AG09309 (cell line): Measurements from ENCODE around the gene ARFGAP1.
"Not testable (repeated sequence)": the region's sequence is repeated elsewhere in the genome, so short reads cannot be mapped to it uniquely, and the experiment has no call there.

Experiments used
- DNase-seq: peaks from one replicate; pipeline ENCODE4 v3.0.0-alpha.2; 2010; ENCODE audit warnings: low read depth
- H3K4me3 ChIP-seq: 2 replicates; pipeline ENCODE4 v1.5.1; 2011; ENCODE audit warnings: mild to moderate bottlenecking, low read depth, low read length, moderate library complexity; ENCODE audit not compliant: control insufficient read depth
- TF ChIP-seq, protein P1 (sequence below): IDR thresholded peaks from 2 replicates; pipeline ENCODE4 v1.5.1; 2011; ENCODE audit warnings: mild to moderate bottlenecking, low read depth, low read length, inconsistent platforms; ENCODE audit not compliant: insufficient read depth, control insufficient read depth; ENCODE audit errors: missing control alignments

The ARFGAP1 gene

GRCh38 chr20:63297371-63297781, 24.8 kb downstream of the ARFGAP1 start:
- DNase-seq, result no peak
- TF ChIP-seq, protein P1, sequence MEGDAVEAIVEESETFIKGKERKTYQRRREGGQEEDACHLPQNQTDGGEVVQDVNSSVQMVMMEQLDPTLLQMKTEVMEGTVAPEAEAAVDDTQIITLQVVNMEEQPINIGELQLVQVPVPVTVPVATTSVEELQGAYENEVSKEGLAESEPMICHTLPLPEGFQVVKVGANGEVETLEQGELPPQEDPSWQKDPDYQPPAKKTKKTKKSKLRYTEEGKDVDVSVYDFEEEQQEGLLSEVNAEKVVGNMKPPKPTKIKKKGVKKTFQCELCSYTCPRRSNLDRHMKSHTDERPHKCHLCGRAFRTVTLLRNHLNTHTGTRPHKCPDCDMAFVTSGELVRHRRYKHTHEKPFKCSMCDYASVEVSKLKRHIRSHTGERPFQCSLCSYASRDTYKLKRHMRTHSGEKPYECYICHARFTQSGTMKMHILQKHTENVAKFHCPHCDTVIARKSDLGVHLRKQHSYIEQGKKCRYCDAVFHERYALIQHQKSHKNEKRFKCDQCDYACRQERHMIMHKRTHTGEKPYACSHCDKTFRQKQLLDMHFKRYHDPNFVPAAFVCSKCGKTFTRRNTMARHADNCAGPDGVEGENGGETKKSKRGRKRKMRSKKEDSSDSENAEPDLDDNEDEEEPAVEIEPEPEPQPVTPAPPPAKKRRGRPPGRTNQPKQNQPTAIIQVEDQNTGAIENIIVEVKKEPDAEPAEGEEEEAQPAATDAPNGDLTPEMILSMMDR, result no peak
- H3K4me3 ChIP-seq, result no peak overlapping the region

GRCh38 chr20:63297796-63298572, 25.4 kb downstream of the ARFGAP1 start:
- DNase-seq, result no peak
- H3K4me3 ChIP-seq, result no peak overlapping the region
- TF ChIP-seq, protein P1, result no peak

DNA sequence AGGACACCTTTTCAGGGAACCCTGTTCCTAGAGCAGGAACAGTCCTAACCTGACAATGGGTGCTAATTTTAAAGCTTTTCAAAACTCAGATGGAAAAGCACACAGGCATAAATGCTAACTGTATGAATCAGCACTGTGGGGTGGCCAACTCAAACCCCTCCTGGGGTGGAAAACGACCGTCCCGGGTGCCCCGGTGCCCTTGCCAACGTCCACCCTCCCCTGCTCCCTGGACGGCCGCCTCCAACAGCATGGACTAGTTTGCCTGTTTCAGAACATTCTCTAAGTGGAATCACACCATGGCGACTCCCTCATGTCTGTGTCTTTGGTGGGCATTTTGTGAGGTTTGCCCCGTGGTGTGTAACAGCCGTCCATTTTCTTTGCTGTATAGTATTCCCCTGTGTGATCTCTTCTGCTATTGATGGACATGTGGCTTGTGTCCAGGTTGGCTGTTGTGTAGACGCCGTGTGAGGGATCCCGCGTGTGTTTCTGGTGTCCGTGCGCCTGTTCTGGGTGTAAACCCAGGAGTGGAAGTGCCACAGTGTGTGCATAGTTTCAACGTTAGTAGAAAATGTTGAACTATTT, 26.2 kb downstream of the ARFGAP1 start:
- no peak overlapping the region for H3K4me3 ChIP-seq
- no peak for DNase-seq
- TF ChIP-seq, protein P1, result no peak

GRCh38 chr20:63301671-63302070, 29.1 kb downstream of the ARFGAP1 start:
- DNase-seq, result no peak
- no peak overlapping the region for H3K4me3 ChIP-seq
- TF ChIP-seq, protein P1, result no peak

DNA sequence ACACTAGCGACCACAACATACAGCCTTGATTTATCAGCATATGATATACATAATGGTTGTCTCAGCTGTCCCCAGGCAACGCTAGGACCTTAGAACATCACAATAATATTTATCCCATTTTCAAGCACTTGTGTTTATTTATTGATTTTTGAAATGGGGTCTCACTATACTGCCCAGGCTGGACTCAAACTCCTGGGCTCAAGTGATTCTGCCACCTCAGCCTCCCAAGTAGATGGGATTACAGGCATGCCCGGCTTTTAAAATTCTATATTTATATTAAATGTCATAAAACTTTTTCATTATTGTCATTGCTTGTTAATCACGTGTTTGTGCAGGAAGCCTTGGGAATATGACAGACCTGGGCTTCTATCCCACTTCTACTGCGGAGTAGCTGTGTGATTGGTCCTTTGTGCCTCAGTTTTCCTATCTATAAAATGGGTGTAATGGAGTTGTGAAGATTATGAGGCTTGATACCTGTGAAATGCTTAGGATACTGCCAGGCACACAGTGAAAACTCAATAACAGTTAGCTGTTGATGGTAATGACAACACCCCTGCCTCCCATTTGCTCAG, 30.6 kb downstream of the ARFGAP1 start:
- no peak for DNase-seq
- no peak overlapping the region for H3K4me3 ChIP-seq
- TF ChIP-seq, protein P1, result no peak

DNA sequence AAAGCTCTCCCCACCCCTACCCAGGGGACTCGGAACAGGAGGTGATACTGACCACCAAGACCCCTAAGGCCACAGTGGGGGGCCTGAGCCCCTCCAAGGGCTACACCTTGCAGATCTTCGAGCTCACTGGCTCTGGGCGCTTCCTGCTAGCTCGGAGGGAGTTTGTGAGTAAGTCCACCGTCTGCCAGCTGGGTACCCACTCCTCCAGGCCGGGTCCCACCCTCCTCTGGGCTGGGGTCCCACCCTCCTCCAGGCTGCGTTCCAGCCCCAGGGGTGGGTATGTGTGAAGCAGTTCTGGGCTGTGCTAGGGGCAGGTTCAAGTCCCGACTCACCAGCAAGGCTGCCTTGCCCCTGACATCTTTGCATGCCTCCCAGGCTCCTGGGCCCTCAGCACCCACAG, 32.8 kb downstream of the ARFGAP1 start:
- TF ChIP-seq, protein P1, result no peak
- no peak overlapping the region for H3K4me3 ChIP-seq
- DNase-seq, result no peak

- not testable (repeated sequence) for H3K4me3 ChIP-seq, DNase-seq
Measured at GRCh38 chr20:63305933-63306672, 33.5 kb downstream of the ARFGAP1 start.
